Psoas muscle (tissue), 8 donors: ENCODE data around the gene IPO4. TPM values are rescaled to one million over a fixed set of nuclear protein-coding genes. Genes with fewer than 3 reads are reported as not detected.

ENCODE experiments used
- ATAC-seq, 4 donors: fragments of 200-7000 bp; cut with Tn5 transposase; one replicate each; pipeline ENCODE4 v1.9.1; 2020; ENCODE audit warnings: moderate library complexity in 3 of 4, mild to moderate bottlenecking in 2 of 4
- DNase-seq, 2 donors: peaks; one replicate each; pipeline ENCODE4 v3.0.0-alpha.2; 2020
- H3K27ac ChIP-seq: fragments of 200-600 bp; one replicate; pipeline ENCODE4 v1.8.0; 2022
- H3K27me3 ChIP-seq, 3 donors: fragments of 200-600 bp in 1 of 3; one replicate each; pipeline versions ENCODE4 v1.6.1 to v1.8.0; 2013 to 2022; ENCODE audit warnings: low read length in 2 of 3, mild to moderate bottlenecking in 2 of 3, moderate library complexity in 1 of 3; ENCODE audit not compliant: insufficient read depth in 3 of 3
- H3K36me3 ChIP-seq, 2 donors: fragments of 200-600 bp in 1 of 2; one replicate each; pipeline versions ENCODE4 v1.6.1 to v1.8.0; 2013 to 2022; ENCODE audit warnings: low read depth in 1 of 2, mild to moderate bottlenecking in 1 of 2, moderate library complexity in 1 of 2; ENCODE audit not compliant: insufficient read depth in 1 of 2
- H3K4me1 ChIP-seq: fragments of 200-600 bp; one replicate; pipeline ENCODE4 v1.8.0; 2022
- H3K4me3 ChIP-seq: fragments of 200-600 bp; one replicate; pipeline ENCODE4 v1.8.0; 2022; ENCODE audit warnings: mild to moderate bottlenecking
- H3K9me3 ChIP-seq: fragments of 200-600 bp; one replicate; pipeline ENCODE4 v1.8.0; 2022
- CTCF ChIP-seq: fragments of 200-600 bp; IDR thresholded peaks from one replicate; pipeline ENCODE4 v1.8.0; 2022; ENCODE audit warnings: antibody characterized with exemption
- WGBS, 3 donors: extraction: QIAGEN DNeasy Blood & Tissue Kit; methylation state at CpG; one replicate each; pipeline versions ENCODE4 v1.1.6 to v1.1.7; 2013; 5-methylcytosine and 5-hydroxymethylcytosine counted together
- intact Hi-C, 2 donors: fragments of 100-400 bp; cut with DNase I; formaldehyde crosslinking; loops; one replicate each; pipeline versions ENCODE4 v1.11.0 to v1.14.2; 2022
- polyA plus RNA-seq, 3 donors: library from polyadenylated mRNA; stranded (reverse); fragments of 200-250 nt; gene quantifications; one replicate each; pipeline ENCODE4 v1.2.3, GENCODE V29; 2013
- total RNA-seq, 4 donors: library from RNA; stranded (reverse); fragmentation: NEBNext Ultra II Directional in 2 of 4; extraction: Animal tissue kit (Norgen Biotek cat#: 25700) in 2 of 4; gene quantifications; one replicate each; pipeline versions ENCODE4 v1.2.1 to v1.2.4, GENCODE V29; 2021 to 2023
- donor health status: healthy with polysubstance abuse.
- donor health status: DM: no; HTN: no; CAD: no; lungs with moderate emphysema.
- donor health status: Bipolar disorder and iron deficiency.
- donor health status: healthy.
- donor health status: DM: yes; HTN: yes; CAD: no.
- donor health status: DM: no; HTN: no; CAD: no.
- donor health status: DM: no; HTN: no; CAD: no.
- donor health status: DM: yes; HTN: yes; CAD: no.

Gene IPO4
- total and polyA plus RNA-seq, 7 donors, result 28.8 to 99.7 (median 62.4) TPM

- peak; percentile 80 to 86 (median 85) for ATAC-seq
These were observed 57.7 kb downstream of the IPO4 start for GRCh38 chr14:24130717-24131548.

GRCh38 chr14:24130380-24130716, 58.3 kb downstream of the IPO4 start, which contains the start of gene FITM1:
Gene FITM1 (plus strand): TSS chr14:24130659. CDS start chr14:24131564, 905 bp downstream.
- no peaks in the 10 kb centered on the region for H3K36me3 ChIP-seq
- DNase-seq (no peak), ATAC-seq (peak in 1 of 4 donors; percentile 21)
- peaks cover 26% of the 10 kb centered on the region for H3K4me1 ChIP-seq
- no peak for TF ChIP-seq CTCF
- H3K27ac ChIP-seq, result peak within 1 kb of the TSS; percentile 96
- intact Hi-C loops, result no loop called here
- WGBS, 3 donors, result 65 to 85% (median 71%) methylated on average over 5 of the region's 5 CpGs
- no peaks in the 10 kb centered on the region for H3K9me3 ChIP-seq
- no peaks in the 10 kb centered on the region for H3K27me3 ChIP-seq
- peak within 1 kb of the TSS; percentile 68 for H3K4me3 ChIP-seq

More at GRCh38 chr14:24130717-24131548, 57.7 kb downstream of the IPO4 start:
- Histone ChIP-seq H3K4me3 (peak overlapping the region; percentile 68), H3K36me3 (no peaks in the 10 kb centered on the region), H3K4me1 (peaks cover 29% of the 10 kb centered on the region), H3K9me3 (no peaks in the 10 kb centered on the region), H3K27me3 (no peaks in the 10 kb centered on the region), H3K27ac (peak overlapping the region; percentile 96)
- intact Hi-C loops, result no loop called here
- TF ChIP-seq CTCF, result no peak
- 14 to 20% (median 18%) methylated on average over 7 of the region's 7 CpGs for WGBS, 3 donors
- peak; percentile 70 to 87 for DNase-seq

Other genes with a start within 250 kb of the IPO4 start
Only the 30 nearest of the 34 such genes appear.
- gene DHRS4L2, start 199.9 kb downstream of the IPO4 start, total RNA-seq, result 10 to 100 TPM; 25.9 to 43.4 (median 31.9) TPM
- gene DHRS4L2, start 199.9 kb downstream of the IPO4 start, polyA plus RNA-seq, result 10 to 100 TPM; 19.4 to 62.0 (median 30.8) TPM
- gene CARMIL3, start 136.8 kb downstream of the IPO4 start, total RNA-seq, result under 1 TPM in 3 of 4 donors, not detected in 1; 0.04 to 0.10 (median 0.06) TPM
- gene CARMIL3, start 136.8 kb downstream of the IPO4 start, polyA plus RNA-seq, result under 1 TPM in 2 of 3 donors, not detected in 1; 0.08 to 0.19 TPM
- gene CPNE6, start 117.3 kb downstream of the IPO4 start, total RNA-seq, result not detected
- gene CPNE6, start 117.3 kb downstream of the IPO4 start, polyA plus RNA-seq, result under 1 TPM in 1 of 3 donors, not detected in 2; 0.06 TPM
- gene PCK2, start 94.5 kb downstream of the IPO4 start, total RNA-seq, result 1 to 10 TPM; 2.1 to 4.5 (median 2.7) TPM
- gene PCK2, start 94.5 kb downstream of the IPO4 start, polyA plus RNA-seq, result 1 to 10 TPM; 2.0 to 2.7 (median 2.0) TPM
- 10 to 100 TPM; 48.8 to 73.5 (median 68.6) TPM for gene DCAF11, start 74.0 kb downstream of the IPO4 start, total RNA-seq
- 10 to 100 TPM; 34.7 to 66.4 (median 35.4) TPM for gene DCAF11, start 74.0 kb downstream of the IPO4 start, polyA plus RNA-seq
- 1 to 10 TPM; 1.5 to 3.6 (median 2.5) TPM for gene NRL, start 73.9 kb downstream of the IPO4 start, total RNA-seq
- gene NRL, start 73.9 kb downstream of the IPO4 start, polyA plus RNA-seq, result 1 to 10 TPM; 1.2 to 5.1 (median 2.4) TPM
- gene FITM1, start 58.2 kb downstream of the IPO4 start, total RNA-seq, result 100 to 1,000 TPM in 3 of 4 donors, 10 to 100 TPM in 1; 72.8 to 167 (median 137) TPM
- 100 to 1,000 TPM; 100 to 163 (median 113) TPM for gene FITM1, start 58.2 kb downstream of the IPO4 start, polyA plus RNA-seq
- gene PSME1, start 52.6 kb downstream of the IPO4 start, total RNA-seq, result 100 to 1,000 TPM in 1 of 4 donors, 10 to 100 TPM in 3; 49.2 to 122 (median 80.3) TPM
- 100 to 1,000 TPM in 1 of 3 donors, 10 to 100 TPM in 2; 73.0 to 106 (median 92.6) TPM for gene PSME1, start 52.6 kb downstream of the IPO4 start, polyA plus RNA-seq
- gene EMC9, start 47.2 kb downstream of the IPO4 start, total RNA-seq, result 10 to 100 TPM; 18.0 to 67.5 (median 36.1) TPM
- 10 to 100 TPM; 17.2 to 35.5 (median 30.9) TPM for gene EMC9, start 47.2 kb downstream of the IPO4 start, polyA plus RNA-seq
- 100 to 1,000 TPM in 1 of 4 donors, 10 to 100 TPM in 3; 30.1 to 179 (median 76.0) TPM for gene PSME2, start 42.2 kb downstream of the IPO4 start, total RNA-seq
- 10 to 100 TPM; 64.7 to 80.0 (median 76.4) TPM for gene PSME2, start 42.2 kb downstream of the IPO4 start, polyA plus RNA-seq
- gene RNF31, start 41.3 kb downstream of the IPO4 start, total RNA-seq, result 10 to 100 TPM; 46.4 to 81.5 (median 64.7) TPM
- 10 to 100 TPM; 43.3 to 57.3 (median 55.7) TPM for gene RNF31, start 41.3 kb downstream of the IPO4 start, polyA plus RNA-seq
- gene IRF9, start 27.6 kb downstream of the IPO4 start, total RNA-seq, result 10 to 100 TPM; 10.4 to 21.6 (median 15.1) TPM
- 10 to 100 TPM in 2 of 3 donors, 1 to 10 TPM in 1; 7.9 to 14.2 (median 11.8) TPM for gene IRF9, start 27.6 kb downstream of the IPO4 start, polyA plus RNA-seq
- gene REC8, start 16.7 kb downstream of the IPO4 start, total RNA-seq, result 1 to 10 TPM; 1.0 to 1.6 (median 1.3) TPM
- 1 to 10 TPM in 1 of 3 donors, under 1 TPM in 2; 0.13 to 1.2 (median 0.86) TPM for gene REC8, start 16.7 kb downstream of the IPO4 start, polyA plus RNA-seq
- 10 to 100 TPM; 21.0 to 22.7 (median 21.8) TPM for gene TM9SF1, start 6.6 kb upstream of the IPO4 start, total RNA-seq
- gene TM9SF1, start 6.6 kb upstream of the IPO4 start, polyA plus RNA-seq, result 10 to 100 TPM; 21.7 to 43.4 (median 31.7) TPM
- not detected for gene TSSK4, start 16.9 kb upstream of the IPO4 start, total RNA-seq
- under 1 TPM in 2 of 3 donors, not detected in 1; 0.05 to 0.06 TPM for gene TSSK4, start 16.9 kb upstream of the IPO4 start, polyA plus RNA-seq
- gene CHMP4A, start 24.7 kb upstream of the IPO4 start, total RNA-seq, result 10 to 100 TPM; 12.3 to 18.2 (median 15.7) TPM
- 10 to 100 TPM; 29.6 to 42.1 (median 29.9) TPM for gene CHMP4A, start 24.7 kb upstream of the IPO4 start, polyA plus RNA-seq
- 10 to 100 TPM in 3 of 4 donors, 1 to 10 TPM in 1; 9.4 to 16.3 (median 12.1) TPM for gene MDP1, start 27.2 kb upstream of the IPO4 start, total RNA-seq
- gene MDP1, start 27.2 kb upstream of the IPO4 start, polyA plus RNA-seq, result 10 to 100 TPM in 2 of 3 donors, 1 to 10 TPM in 1; 6.2 to 19.7 (median 13.0) TPM
- 100 to 1,000 TPM; 135 to 206 (median 159) TPM for gene NEDD8, start 43.6 kb upstream of the IPO4 start, total RNA-seq
- gene NEDD8, start 43.6 kb upstream of the IPO4 start, polyA plus RNA-seq, result 100 to 1,000 TPM; 214 to 315 (median 297) TPM
- 10 to 100 TPM; 19.7 to 33.1 (median 27.9) TPM for gene GMPR2, start 44.1 kb upstream of the IPO4 start, total RNA-seq
- 10 to 100 TPM; 17.7 to 24.0 (median 21.7) TPM for gene GMPR2, start 44.1 kb upstream of the IPO4 start, polyA plus RNA-seq
- gene TINF2, start 53.8 kb upstream of the IPO4 start, total RNA-seq, result 10 to 100 TPM; 36.6 to 69.6 (median 65.2) TPM
- gene TINF2, start 53.8 kb upstream of the IPO4 start, polyA plus RNA-seq, result 100 to 1,000 TPM in 1 of 3 donors, 10 to 100 TPM in 2; 37.8 to 103 (median 48.3) TPM
- under 1 TPM in 3 of 4 donors, not detected in 1; 0.25 to 0.50 (median 0.32) TPM for gene TGM1, start 74.4 kb upstream of the IPO4 start, total RNA-seq
- gene TGM1, start 74.4 kb upstream of the IPO4 start, polyA plus RNA-seq, result 1 to 10 TPM in 1 of 3 donors, under 1 TPM in 2; 0.17 to 1.3 (median 0.86) TPM
- 10 to 100 TPM; 16.9 to 17.8 (median 17.3) TPM for gene RABGGTA, start 82.8 kb upstream of the IPO4 start, total RNA-seq
- 10 to 100 TPM; 15.1 to 36.2 (median 18.9) TPM for gene RABGGTA, start 82.8 kb upstream of the IPO4 start, polyA plus RNA-seq
- gene DHRS1, start 111.0 kb upstream of the IPO4 start, total RNA-seq, result 1 to 10 TPM; 1.9 to 3.4 (median 2.7) TPM
- 1 to 10 TPM; 1.5 to 6.4 (median 3.4) TPM for gene DHRS1, start 111.0 kb upstream of the IPO4 start, polyA plus RNA-seq
- 10 to 100 TPM; 36.7 to 38.8 (median 37.7) TPM for gene NOP9, start 111.0 kb upstream of the IPO4 start, total RNA-seq
- 10 to 100 TPM; 11.4 to 29.8 (median 16.1) TPM for gene NOP9, start 111.0 kb upstream of the IPO4 start, polyA plus RNA-seq
- gene CIDEB, start 119.2 kb upstream of the IPO4 start, total RNA-seq, result 1 to 10 TPM in 3 of 4 donors, under 1 TPM in 1; 0.95 to 2.5 (median 1.8) TPM
- gene CIDEB, start 119.2 kb upstream of the IPO4 start, polyA plus RNA-seq, result 1 to 10 TPM; 1.2 to 2.1 (median 1.3) TPM
- 1 to 10 TPM in 3 of 4 donors, under 1 TPM in 1; 0.96 to 2.3 (median 1.7) TPM for gene LTB4R2, start 121.3 kb upstream of the IPO4 start, total RNA-seq
- under 1 TPM; 0.08 to 0.57 (median 0.32) TPM for gene LTB4R2, start 121.3 kb upstream of the IPO4 start, polyA plus RNA-seq
- gene LTB4R, start 122.7 kb upstream of the IPO4 start, total RNA-seq, result 1 to 10 TPM; 1.1 to 2.1 (median 2.0) TPM
- 1 to 10 TPM in 1 of 3 donors, under 1 TPM in 2; 0.35 to 2.0 (median 0.65) TPM for gene LTB4R, start 122.7 kb upstream of the IPO4 start, polyA plus RNA-seq
- 10 to 100 TPM in 3 of 4 donors, 1 to 10 TPM in 1; 8.6 to 13.9 (median 11.2) TPM for gene ADCY4, start 146.3 kb upstream of the IPO4 start, total RNA-seq
- 10 to 100 TPM in 1 of 3 donors, 1 to 10 TPM in 2; 7.0 to 10.8 (median 7.7) TPM for gene ADCY4, start 146.3 kb upstream of the IPO4 start, polyA plus RNA-seq
- 1 to 10 TPM; 1.1 to 1.9 (median 1.4) TPM for gene RIPK3, start 151.2 kb upstream of the IPO4 start, total RNA-seq
- 1 to 10 TPM in 1 of 3 donors, under 1 TPM in 2; 0.94 to 1.7 (median 0.97) TPM for gene RIPK3, start 151.2 kb upstream of the IPO4 start, polyA plus RNA-seq
- 10 to 100 TPM in 2 of 4 donors, 1 to 10 TPM in 2; 2.7 to 12.0 (median 7.8) TPM for gene NFATC4, start 179.4 kb upstream of the IPO4 start, total RNA-seq
- 1 to 10 TPM; 5.5 to 7.9 (median 7.3) TPM for gene NFATC4, start 179.4 kb upstream of the IPO4 start, polyA plus RNA-seq